Measurements from ENCODE around the gene STRBP.

The STRBP gene

GRCh38 chr9:123269281-123269680 lies 895 bp upstream of the STRBP start:
- TF ChIP-seq CTCF (conservative IDR thresholded peaks at IDR 0.05; ENCODE audit: control insufficient read depth, insufficient read depth, low read depth, low read length): no peak
- DNase-seq (ENCODE audit: low read depth): no peak
- H3K4me3 ChIP-seq (ENCODE audit: control insufficient read depth, low read depth, low read length): no peak overlapping the region

- DNase-seq (ENCODE audit: low read depth): no peak
- no peak for TF ChIP-seq CTCF (conservative IDR thresholded peaks at IDR 0.05; ENCODE audit: control insufficient read depth, insufficient read depth, low read depth, low read length)
- peak overlapping the region; percentile 53 for H3K4me3 ChIP-seq (ENCODE audit: control insufficient read depth, low read depth, low read length)
Measured at GRCh38 chr9:123268199-123268464, 254 bp downstream of the STRBP start.

- no peak for TF ChIP-seq CTCF (conservative IDR thresholded peaks at IDR 0.05; ENCODE audit: control insufficient read depth, insufficient read depth, low read depth, low read length)
- no peak for DNase-seq (ENCODE audit: low read depth)
- peak overlapping the region; percentile 53 for H3K4me3 ChIP-seq (ENCODE audit: control insufficient read depth, low read depth, low read length)
Measured at GRCh38 chr9:123267481-123268198, 746 bp downstream of the STRBP start.

- no peak for TF ChIP-seq CTCF (conservative IDR thresholded peaks at IDR 0.05; ENCODE audit: control insufficient read depth, insufficient read depth, low read depth, low read length)
- no peak overlapping the region for H3K4me3 ChIP-seq (ENCODE audit: control insufficient read depth, low read depth, low read length)
- no peak for DNase-seq (ENCODE audit: low read depth)
Measured at GRCh38 chr9:123266655-123267399, 1.6 kb downstream of the STRBP start.

- TF ChIP-seq CTCF (conservative IDR thresholded peaks at IDR 0.05; ENCODE audit: control insufficient read depth, insufficient read depth, low read depth, low read length): no peak
- DNase-seq (ENCODE audit: low read depth): no peak
Measured at GRCh38 chr9:123265833-123266232, 2.6 kb downstream of the STRBP start.

GRCh38 chr9:123263227-123263626 lies 5.2 kb downstream of the STRBP start:
- no peak for TF ChIP-seq CTCF (conservative IDR thresholded peaks at IDR 0.05; ENCODE audit: control insufficient read depth, insufficient read depth, low read depth, low read length)
- H3K4me3 ChIP-seq (ENCODE audit: control insufficient read depth, low read depth, low read length): no peak overlapping the region
- no peak for DNase-seq (ENCODE audit: low read depth)

More at GRCh38 chr9:123265833-123266232, 2.6 kb downstream of the STRBP start:
- no peak overlapping the region for H3K4me3 ChIP-seq (ENCODE audit: control insufficient read depth, low read depth, low read length)
